Colonic mucosa (tissue), 4 donors: ENCODE data around the gene RAB40B. TPM values are rescaled to one million over a fixed set of nuclear protein-coding genes. Genes with fewer than 3 reads are reported as not detected.

Experiments
- DNase-seq: peaks from one replicate; pipeline ENCODE4 v3.0.0-alpha.2; 2020
- H3K27ac ChIP-seq: fragments of 200-600 bp; one replicate; pipeline ENCODE4 v1.8.0; 2021
- H3K27me3 ChIP-seq: fragments of 200-600 bp; one replicate; pipeline ENCODE4 v1.8.0; 2021
- H3K36me3 ChIP-seq: fragments of 200-600 bp; one replicate; pipeline ENCODE4 v1.8.0; 2021
- H3K4me1 ChIP-seq: fragments of 200-600 bp; one replicate; pipeline ENCODE4 v1.8.0; 2021; ENCODE audit warnings: mild to moderate bottlenecking
- H3K4me3 ChIP-seq: fragments of 200-600 bp; one replicate; pipeline ENCODE4 v1.8.0; 2021
- H3K9ac ChIP-seq, 2 donors: one replicate each; pipeline ENCODE4 v1.7.0; 2013; ENCODE audit warnings: control low read depth in 2 of 2, low read depth in 2 of 2, low read length in 2 of 2
- H3K9me3 ChIP-seq: fragments of 200-600 bp; one replicate; pipeline ENCODE4 v1.8.0; 2021
- intact Hi-C: fragments of 100-400 bp; cut with DNase I; formaldehyde crosslinking; loops from one replicate; pipeline ENCODE4 v1.14.1; 2022
- total RNA-seq, 2 donors: library from RNA; stranded (reverse); fragmentation: NEBNext Ultra II Directional in 1 of 2; extraction: Animal tissue kit (Norgen Biotek cat#: 25700) in 1 of 2; gene quantifications; one replicate each; pipeline ENCODE4 v1.2.1, GENCODE V29; 2021
- TF ChIP-seq, protein P1 (sequence below): fragments of 200-600 bp; IDR thresholded peaks from one replicate; pipeline ENCODE4 v1.8.0; 2022; ENCODE audit warnings: antibody characterized with exemption, mild to moderate bottlenecking
- donor health status: healthy.
- donor health status: DM: no; HTN: no; CAD: no.
- donor health status: DM: no; HTN: no; CAD: no.

The RAB40B gene
- total RNA-seq, 2 donors from 2014 or later = 34.7 to 35.8 TPM

- intact Hi-C loops = no loop called here
- Histone ChIP-seq H3K27ac (peak overlapping the region; percentile 91), H3K4me1 (peaks cover 6% of the 10 kb centered on the region), H3K27me3 (no peaks in the 10 kb centered on the region), H3K36me3 (peaks cover 3% of the 10 kb centered on the region), H3K9me3 (no peaks in the 10 kb centered on the region), H3K9ac (peak overlapping the region; percentile 89 to 99), H3K4me3 (peak overlapping the region; percentile 92)
- TF ChIP-seq, protein P1, sequence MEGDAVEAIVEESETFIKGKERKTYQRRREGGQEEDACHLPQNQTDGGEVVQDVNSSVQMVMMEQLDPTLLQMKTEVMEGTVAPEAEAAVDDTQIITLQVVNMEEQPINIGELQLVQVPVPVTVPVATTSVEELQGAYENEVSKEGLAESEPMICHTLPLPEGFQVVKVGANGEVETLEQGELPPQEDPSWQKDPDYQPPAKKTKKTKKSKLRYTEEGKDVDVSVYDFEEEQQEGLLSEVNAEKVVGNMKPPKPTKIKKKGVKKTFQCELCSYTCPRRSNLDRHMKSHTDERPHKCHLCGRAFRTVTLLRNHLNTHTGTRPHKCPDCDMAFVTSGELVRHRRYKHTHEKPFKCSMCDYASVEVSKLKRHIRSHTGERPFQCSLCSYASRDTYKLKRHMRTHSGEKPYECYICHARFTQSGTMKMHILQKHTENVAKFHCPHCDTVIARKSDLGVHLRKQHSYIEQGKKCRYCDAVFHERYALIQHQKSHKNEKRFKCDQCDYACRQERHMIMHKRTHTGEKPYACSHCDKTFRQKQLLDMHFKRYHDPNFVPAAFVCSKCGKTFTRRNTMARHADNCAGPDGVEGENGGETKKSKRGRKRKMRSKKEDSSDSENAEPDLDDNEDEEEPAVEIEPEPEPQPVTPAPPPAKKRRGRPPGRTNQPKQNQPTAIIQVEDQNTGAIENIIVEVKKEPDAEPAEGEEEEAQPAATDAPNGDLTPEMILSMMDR = no peak
- DNase-seq = peak; percentile 45
Measured at GRCh38 chr17:82647593-82648164, 50.8 kb downstream of the RAB40B start.

DNA sequence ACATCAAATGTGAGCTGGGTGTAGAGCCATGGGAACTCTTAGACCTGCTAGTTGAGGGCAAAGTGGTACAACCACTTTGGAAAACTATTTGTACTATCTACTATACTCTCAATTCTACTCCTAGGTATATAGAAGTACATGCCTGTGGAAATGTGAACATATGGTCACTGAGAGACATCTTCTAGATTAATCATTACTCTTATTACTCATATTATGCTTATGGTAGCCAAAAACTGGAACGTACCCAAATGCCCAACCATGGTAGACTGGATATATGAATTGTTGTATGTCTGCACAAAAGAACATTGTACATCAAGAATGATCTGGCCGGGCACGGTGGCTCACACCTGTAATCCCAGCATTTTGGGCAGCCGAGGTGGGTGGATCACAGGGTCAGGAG lies 53.0 kb downstream of the RAB40B start:
- H3K27ac ChIP-seq = no peak overlapping the region

DNA sequence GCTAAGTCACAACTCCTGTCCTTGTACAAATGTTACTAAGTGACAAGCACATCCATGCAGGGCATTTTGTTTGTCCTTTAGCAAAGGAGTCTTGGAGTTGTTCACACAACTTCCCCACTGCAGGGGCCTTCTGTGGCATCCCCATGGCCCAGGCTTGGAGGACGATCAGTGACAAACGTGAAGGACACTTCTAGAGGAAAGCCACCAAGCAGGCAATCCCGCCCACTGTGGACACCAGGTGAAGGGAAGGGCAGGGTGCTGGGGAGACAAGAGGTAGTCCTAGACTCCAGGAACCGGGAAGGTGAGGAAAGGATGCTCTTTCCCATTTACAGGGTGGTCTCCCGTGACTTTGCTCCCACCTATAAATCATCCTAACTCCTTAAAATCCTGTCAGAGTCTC lies 54.4 kb downstream of the RAB40B start:
- Histone ChIP-seq H3K4me3 (no peak overlapping the region), H3K9me3 (no peaks in the 10 kb centered on the region), H3K4me1 (peaks cover 6% of the 10 kb centered on the region), H3K27me3 (no peaks in the 10 kb centered on the region), H3K9ac (peak overlapping the region in 1 of 2 donors; percentile 8), H3K27ac (no peak overlapping the region), H3K36me3 (peaks cover 12% of the 10 kb centered on the region)
- intact Hi-C loops = no loop called here
- no peak for DNase-seq
- TF ChIP-seq, protein P1 = no peak

More for the DNA sequence above, 53.0 kb downstream of the RAB40B start:
- no peak overlapping the region for H3K4me3 ChIP-seq
- DNase-seq = no peak
- H3K36me3 ChIP-seq = peaks cover 12% of the 10 kb centered on the region
- no peaks in the 10 kb centered on the region for H3K9me3 ChIP-seq
- H3K4me1 ChIP-seq = peaks cover 6% of the 10 kb centered on the region
- TF ChIP-seq, protein P1 = no peak
- no peaks in the 10 kb centered on the region for H3K27me3 ChIP-seq
- intact Hi-C loops = no loop called here
- no peak overlapping the region for H3K9ac ChIP-seq

DNA sequence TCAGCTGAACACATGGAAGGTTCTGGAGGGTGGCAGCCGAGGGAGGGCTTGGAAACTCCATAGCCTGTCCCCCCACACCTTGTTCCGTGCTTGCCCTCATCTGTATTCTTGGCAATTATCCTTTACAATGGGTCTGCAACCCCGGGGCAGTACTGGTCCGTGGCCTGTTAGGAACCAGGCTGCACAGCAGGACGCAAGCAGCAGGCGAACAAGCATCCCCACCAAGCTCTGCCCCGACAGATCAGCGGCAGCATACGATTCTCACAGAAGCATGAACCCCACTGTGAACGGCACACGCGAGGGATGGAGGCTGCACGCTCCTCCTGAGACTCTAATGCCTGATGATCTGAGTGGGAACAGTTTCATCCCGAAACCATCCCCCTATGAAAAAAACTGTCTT lies 56.5 kb downstream of the RAB40B start:
- no peak overlapping the region for H3K27ac ChIP-seq
- no peaks in the 10 kb centered on the region for H3K27me3 ChIP-seq
- H3K9ac ChIP-seq = no peak overlapping the region
- peaks cover 5% of the 10 kb centered on the region for H3K4me1 ChIP-seq
- H3K36me3 ChIP-seq = peaks cover 12% of the 10 kb centered on the region
- H3K9me3 ChIP-seq = no peaks in the 10 kb centered on the region
- TF ChIP-seq, protein P1 = no peak
- DNase-seq = no peak
- intact Hi-C loops = no loop called here
- no peak overlapping the region for H3K4me3 ChIP-seq

- Histone ChIP-seq H3K36me3 (peaks cover 12% of the 10 kb centered on the region), H3K27me3 (no peaks in the 10 kb centered on the region)
Measured at GRCh38 chr17:82640036-82640435, 58.5 kb downstream of the RAB40B start.

More at GRCh38 chr17:82640036-82640435, 58.5 kb downstream of the RAB40B start:
- Histone ChIP-seq H3K9me3 (no peaks in the 10 kb centered on the region), H3K9ac (no peak overlapping the region), H3K4me3 (no peak overlapping the region), H3K4me1 (no peaks in the 10 kb centered on the region), H3K27ac (no peak overlapping the region)
- TF ChIP-seq, protein P1 = no peak
- intact Hi-C loops = no loop called here
- DNase-seq = no peak
